ENCODE data around the gene SORCS2. TPM values are rescaled to one million over a fixed set of nuclear protein-coding genes. Genes with fewer than 3 reads are reported as not detected.

Gene SORCS2
- total RNA-seq, 1 donor from 2014 or later, result 10.9 TPM

DNA sequence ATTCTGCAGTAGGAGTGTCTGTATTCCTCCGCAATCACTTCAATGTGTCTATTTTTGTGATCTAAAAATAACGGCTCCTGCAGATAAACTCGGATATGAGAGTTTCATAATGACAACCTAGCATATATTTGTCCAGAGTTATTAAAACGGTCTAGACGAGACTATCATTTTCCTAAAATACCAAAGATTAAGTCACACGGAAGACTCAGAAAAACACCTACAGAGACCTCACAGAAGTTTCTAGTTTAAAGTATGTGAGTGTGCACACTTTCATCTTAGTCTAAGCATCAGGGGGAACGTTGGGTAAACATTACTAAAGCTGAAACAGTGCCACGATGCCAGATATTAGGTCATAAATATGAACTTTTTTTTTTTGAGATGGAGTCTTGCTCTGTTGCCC is 590.4 kb downstream of the SORCS2 start:
- DNase-seq (ENCODE audit: low spot score), result no peak
- no peak overlapping the region for H3K4me3 Mint-ChIP-seq (ENCODE audit: unreplicated experiment)
- H3K27me3 Mint-ChIP-seq (ENCODE audit: low read depth), result no peaks in the 10 kb centered on the region
- H3K36me3 Mint-ChIP-seq (ENCODE audit: low read depth), result peaks cover 47% of the 10 kb centered on the region
- peak overlapping the region; percentile 91 for H3K27ac Mint-ChIP-seq (ENCODE audit: unreplicated experiment)
- H3K4me1 Mint-ChIP-seq (ENCODE audit: low read depth), result peaks cover 58% of the 10 kb centered on the region
- TF ChIP-seq, protein P1, sequence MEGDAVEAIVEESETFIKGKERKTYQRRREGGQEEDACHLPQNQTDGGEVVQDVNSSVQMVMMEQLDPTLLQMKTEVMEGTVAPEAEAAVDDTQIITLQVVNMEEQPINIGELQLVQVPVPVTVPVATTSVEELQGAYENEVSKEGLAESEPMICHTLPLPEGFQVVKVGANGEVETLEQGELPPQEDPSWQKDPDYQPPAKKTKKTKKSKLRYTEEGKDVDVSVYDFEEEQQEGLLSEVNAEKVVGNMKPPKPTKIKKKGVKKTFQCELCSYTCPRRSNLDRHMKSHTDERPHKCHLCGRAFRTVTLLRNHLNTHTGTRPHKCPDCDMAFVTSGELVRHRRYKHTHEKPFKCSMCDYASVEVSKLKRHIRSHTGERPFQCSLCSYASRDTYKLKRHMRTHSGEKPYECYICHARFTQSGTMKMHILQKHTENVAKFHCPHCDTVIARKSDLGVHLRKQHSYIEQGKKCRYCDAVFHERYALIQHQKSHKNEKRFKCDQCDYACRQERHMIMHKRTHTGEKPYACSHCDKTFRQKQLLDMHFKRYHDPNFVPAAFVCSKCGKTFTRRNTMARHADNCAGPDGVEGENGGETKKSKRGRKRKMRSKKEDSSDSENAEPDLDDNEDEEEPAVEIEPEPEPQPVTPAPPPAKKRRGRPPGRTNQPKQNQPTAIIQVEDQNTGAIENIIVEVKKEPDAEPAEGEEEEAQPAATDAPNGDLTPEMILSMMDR (IDR thresholded peaks at IDR 0.05), result no peak
- no peaks in the 10 kb centered on the region for H3K9me3 Mint-ChIP-seq (ENCODE audit: low read depth)

DNA sequence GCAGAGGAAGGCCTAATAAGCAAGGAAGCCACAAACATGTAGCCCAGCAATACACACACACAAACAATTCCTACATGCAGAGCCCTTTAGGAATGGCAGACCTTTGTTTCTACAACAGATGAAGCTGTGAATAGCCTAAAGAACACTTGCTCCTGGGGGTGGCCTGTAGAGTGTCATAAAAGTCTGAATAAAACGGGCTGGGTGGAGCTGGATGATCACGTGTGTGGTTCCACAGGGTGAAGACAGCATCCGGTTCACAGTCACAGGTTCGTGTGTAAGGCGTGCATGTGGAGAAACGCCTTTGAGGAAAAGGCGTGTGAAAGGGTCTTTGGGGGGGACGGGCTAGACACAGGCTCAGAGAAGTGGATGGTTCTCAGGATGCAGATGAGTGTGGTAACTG is 591.2 kb downstream of the SORCS2 start:
- peak; percentile 28 for DNase-seq (ENCODE audit: low spot score)
- no peaks in the 10 kb centered on the region for H3K9me3 Mint-ChIP-seq (ENCODE audit: low read depth)
- H3K27me3 Mint-ChIP-seq (ENCODE audit: low read depth), result no peaks in the 10 kb centered on the region
- TF ChIP-seq, protein P1 (IDR thresholded peaks at IDR 0.05), result no peak
- peaks cover 40% of the 10 kb centered on the region for H3K36me3 Mint-ChIP-seq (ENCODE audit: low read depth)
- H3K4me1 Mint-ChIP-seq (ENCODE audit: low read depth), result peaks cover 58% of the 10 kb centered on the region
- no peak overlapping the region for H3K4me3 Mint-ChIP-seq (ENCODE audit: unreplicated experiment)
- H3K27ac Mint-ChIP-seq (ENCODE audit: unreplicated experiment), result peak overlapping the region; percentile 91

DNA sequence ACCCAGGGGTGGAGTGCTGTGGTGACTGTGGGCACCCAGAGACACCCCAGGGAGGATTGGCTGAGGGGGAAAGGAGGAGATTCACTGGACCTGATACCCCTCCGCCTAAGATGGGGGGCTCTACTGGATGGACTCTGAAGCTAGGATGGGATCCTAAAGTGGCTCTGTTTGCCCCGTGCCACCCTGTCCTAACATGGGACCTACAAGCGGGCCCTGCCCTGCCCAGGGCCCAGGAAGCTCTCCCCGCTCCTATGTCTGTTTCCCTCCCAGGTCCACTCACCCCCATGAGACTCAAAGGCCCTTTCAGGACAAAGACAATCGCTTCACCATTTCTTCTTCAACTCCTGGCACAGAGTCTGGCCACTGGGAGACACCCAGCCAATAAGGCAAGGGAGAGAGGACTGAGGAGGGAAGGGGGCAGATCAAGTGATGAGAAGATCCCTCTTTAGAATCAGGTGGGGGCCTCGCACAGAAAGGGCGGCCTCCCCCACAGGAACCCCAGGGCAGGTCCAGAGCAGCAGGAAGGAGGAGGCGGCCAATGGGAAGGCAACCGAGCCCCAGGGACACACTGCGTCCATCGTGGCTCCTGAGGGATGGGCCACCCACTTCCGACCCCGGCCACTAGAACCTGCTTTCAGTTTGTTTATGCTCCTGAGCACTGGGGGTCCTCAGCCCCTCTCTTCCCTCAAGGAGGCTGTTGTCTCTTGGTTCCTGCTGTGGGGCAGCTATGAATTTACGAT is 592.0 kb downstream of the SORCS2 start:
- Mint-ChIP-seq H3K27ac (ENCODE audit: unreplicated experiment) (peak overlapping the region; percentile 45), H3K4me3 (ENCODE audit: unreplicated experiment) (no peak overlapping the region), H3K27me3 (ENCODE audit: low read depth) (no peaks in the 10 kb centered on the region), H3K4me1 (ENCODE audit: low read depth) (peaks cover 56% of the 10 kb centered on the region), H3K36me3 (ENCODE audit: low read depth) (peaks cover 33% of the 10 kb centered on the region), H3K9me3 (ENCODE audit: low read depth) (no peaks in the 10 kb centered on the region)
- TF ChIP-seq, protein P1 (IDR thresholded peaks at IDR 0.05), result no peak
- DNase-seq (ENCODE audit: low spot score), result peak; percentile 66

DNA sequence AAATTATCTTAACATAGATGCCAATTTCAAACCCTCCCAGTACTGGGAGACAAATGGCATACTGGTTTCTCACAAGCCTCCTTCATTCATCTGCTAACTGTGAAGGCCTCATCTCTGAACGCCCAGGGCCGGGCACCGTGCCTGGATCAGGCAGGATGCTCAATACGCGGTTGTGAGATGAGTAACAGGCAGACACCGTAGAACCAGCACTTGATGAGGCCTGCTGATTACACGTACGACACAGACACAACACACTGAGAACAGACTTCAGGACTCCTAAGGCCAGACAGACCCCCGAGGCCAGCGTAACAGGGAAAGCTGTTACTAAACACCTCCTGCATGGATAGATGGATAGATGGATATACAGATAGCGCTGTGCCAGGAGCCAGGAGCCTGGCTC is 592.7 kb downstream of the SORCS2 start:
- peaks cover 56% of the 10 kb centered on the region for H3K4me1 Mint-ChIP-seq (ENCODE audit: low read depth)
- peaks cover 27% of the 10 kb centered on the region for H3K36me3 Mint-ChIP-seq (ENCODE audit: low read depth)
- no peaks in the 10 kb centered on the region for H3K27me3 Mint-ChIP-seq (ENCODE audit: low read depth)
- TF ChIP-seq, protein P1 (IDR thresholded peaks at IDR 0.05), result no peak
- peak; percentile 43 for DNase-seq (ENCODE audit: low spot score)
- H3K4me3 Mint-ChIP-seq (ENCODE audit: unreplicated experiment), result no peak overlapping the region
- peak overlapping the region; percentile 8 for H3K27ac Mint-ChIP-seq (ENCODE audit: unreplicated experiment)
- no peaks in the 10 kb centered on the region for H3K9me3 Mint-ChIP-seq (ENCODE audit: low read depth)

DNA sequence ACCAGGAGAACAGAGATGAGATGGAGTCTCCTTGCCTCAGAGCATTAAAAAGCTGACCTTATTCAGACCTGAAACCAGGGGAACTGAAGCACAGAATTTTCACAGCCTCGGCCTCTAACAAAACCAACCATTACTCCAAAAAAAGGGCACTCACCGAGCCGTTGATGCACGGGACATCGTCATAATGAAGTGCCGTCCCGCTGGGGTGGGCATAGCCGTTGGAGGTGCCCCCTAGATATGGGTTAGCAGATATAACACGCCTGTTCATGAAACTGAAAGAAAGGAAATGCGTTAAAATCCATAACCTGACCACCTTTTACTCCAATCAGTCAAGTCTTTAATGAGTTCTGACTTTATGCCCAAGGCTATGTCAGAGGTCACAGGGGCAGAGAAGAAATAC is 593.7 kb downstream of the SORCS2 start:
- no peaks in the 10 kb centered on the region for H3K27me3 Mint-ChIP-seq (ENCODE audit: low read depth)
- peaks cover 61% of the 10 kb centered on the region for H3K4me1 Mint-ChIP-seq (ENCODE audit: low read depth)
- DNase-seq (ENCODE audit: low spot score), result no peak
- H3K9me3 Mint-ChIP-seq (ENCODE audit: low read depth), result no peaks in the 10 kb centered on the region
- H3K27ac Mint-ChIP-seq (ENCODE audit: unreplicated experiment), result no peak overlapping the region
- H3K4me3 Mint-ChIP-seq (ENCODE audit: unreplicated experiment), result no peak overlapping the region
- TF ChIP-seq, protein P1 (IDR thresholded peaks at IDR 0.05), result no peak
- H3K36me3 Mint-ChIP-seq (ENCODE audit: low read depth), result peaks cover 21% of the 10 kb centered on the region

Measured in chondrocyte (in vitro differentiated cells).